Smooth muscle cell of the brain vasculature (primary cell): ENCODE measurements around the gene ACSF2.

ENCODE experiments used
- DNase-seq: peaks from one replicate; pipeline ENCODE4 v3.0.0-alpha.2; 2012; ENCODE audit warnings: low read depth, low spot score

The ACSF2 gene

GRCh38 chr17:50440172-50440837 is 14.3 kb downstream of the ACSF2 start:
- no peak for DNase-seq

GRCh38 chr17:50440838-50441829 is 15.1 kb downstream of the ACSF2 start:
- no peak for DNase-seq

DNA sequence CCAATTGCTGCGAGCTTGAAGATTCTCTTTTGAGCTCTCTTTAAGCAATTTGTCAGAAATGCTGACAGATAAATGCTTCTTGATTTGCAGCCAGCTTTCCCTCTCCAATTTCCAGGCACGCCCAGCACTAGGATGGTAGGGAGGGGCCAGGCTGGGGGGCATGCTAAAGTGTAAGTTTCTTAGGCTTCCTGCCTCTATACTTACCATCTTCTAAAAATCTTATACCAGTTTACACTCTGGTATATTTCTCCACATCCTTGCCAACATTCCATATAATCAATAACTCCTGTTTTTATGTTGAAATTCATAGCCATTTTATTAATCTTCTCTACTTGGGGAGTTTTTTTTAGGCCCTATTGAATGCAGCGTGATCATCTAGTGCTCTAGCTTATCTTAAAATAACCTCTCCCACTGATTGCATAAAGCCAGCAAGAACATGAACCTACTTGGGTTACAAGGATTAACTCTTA is 17.5 kb downstream of the ACSF2 start:
- no peak for DNase-seq

DNA sequence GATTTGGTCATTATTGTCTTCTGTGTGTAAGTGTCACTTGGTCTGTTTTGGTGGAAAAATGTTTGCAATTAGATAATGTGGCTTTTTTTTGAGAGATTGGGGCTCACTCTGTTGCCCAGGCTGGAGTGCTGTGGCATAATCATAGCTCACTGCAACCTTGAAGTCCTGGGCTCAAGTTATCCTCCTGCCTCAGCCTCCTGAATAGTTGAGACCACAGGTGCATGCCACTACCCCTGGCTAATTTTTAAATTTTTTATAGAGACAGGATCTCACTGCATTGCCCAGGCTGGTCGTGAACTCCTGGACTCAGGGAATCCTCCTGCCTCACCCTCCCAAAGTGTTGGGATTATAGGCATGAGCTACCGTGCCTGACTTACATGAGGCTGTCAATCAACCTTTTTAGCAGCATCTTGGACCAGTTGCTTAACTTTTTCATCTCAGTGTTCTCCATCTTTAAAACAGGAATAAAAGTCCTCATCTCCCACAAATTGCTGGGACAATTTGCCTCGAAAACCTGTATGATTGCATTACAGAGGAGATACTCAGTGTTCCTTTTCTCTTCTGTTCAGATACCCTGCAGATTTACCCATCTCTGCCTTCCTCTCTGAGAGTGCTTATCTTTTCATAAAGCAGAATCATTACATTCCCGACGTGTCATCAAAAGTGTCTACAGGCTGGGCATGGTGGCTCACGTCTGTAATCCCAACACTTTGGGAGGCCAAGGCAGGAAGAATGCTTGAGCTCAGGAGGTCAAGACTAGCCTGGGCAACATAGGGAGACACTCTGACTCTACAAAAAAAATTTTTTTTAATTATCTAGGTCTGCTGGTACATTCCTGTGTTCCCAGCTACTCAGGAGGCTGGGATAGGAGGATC is 19.1 kb downstream of the ACSF2 start:
- DNase-seq: no peak

- no peak for DNase-seq
Observed at GRCh38 chr17:50445730-50446325, 19.8 kb downstream of the ACSF2 start.

DNA sequence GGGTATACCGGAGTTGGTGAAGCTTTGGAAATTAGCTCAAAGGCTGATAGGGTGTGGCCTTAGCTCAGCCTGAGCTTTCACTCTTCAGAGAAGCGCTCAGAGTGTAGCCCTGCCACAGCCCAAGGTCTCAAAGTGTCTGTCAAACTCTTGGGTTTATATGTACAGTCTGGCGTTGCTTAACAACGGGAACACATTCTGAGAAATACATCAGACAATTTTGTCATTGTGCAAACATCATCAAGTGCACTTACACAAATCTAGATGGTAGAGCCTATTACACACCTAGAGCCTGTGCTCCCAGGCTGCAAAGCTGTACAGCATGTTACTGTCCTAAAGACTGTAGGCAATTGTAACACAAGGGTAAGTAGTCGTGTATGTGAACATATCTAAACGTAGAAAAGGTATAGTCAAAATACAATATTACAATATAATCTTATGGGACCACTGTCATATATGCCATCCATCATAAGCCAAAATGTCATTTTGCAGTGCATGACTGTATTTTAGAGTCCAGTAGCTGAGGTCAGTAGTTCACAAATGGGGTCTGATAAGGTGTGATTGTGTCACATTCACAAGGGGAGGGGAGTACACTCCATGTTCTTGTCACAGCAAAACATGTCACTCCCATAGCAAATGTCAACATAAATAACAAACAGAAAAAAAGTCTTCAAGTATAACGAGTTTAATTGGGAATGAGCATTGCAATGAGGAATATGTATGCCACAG is 22.0 kb downstream of the ACSF2 start:
- no peak for DNase-seq

DNA sequence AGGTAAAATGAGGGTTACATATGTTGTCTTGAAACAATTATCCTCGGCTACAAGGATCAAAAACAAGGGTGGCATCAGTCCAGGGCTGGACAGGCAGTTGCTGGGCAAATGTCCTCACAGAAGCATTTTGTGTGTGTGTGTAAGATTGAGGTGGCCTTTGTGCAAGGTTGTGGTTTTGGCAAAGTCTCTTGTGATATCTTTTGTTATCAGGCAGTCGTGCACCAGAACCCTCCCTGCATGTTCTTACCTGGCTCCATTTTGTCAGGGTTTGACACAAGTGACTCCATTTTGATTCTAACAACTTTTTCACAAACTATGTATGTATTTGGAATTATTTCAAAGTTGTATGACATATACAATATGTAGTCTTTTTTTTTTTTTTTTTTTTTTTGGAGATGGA is 22.6 kb downstream of the ACSF2 start:
- DNase-seq: no peak

GRCh38 chr17:50451943-50452629 is 26.1 kb downstream of the ACSF2 start:
- no peak for DNase-seq

DNA sequence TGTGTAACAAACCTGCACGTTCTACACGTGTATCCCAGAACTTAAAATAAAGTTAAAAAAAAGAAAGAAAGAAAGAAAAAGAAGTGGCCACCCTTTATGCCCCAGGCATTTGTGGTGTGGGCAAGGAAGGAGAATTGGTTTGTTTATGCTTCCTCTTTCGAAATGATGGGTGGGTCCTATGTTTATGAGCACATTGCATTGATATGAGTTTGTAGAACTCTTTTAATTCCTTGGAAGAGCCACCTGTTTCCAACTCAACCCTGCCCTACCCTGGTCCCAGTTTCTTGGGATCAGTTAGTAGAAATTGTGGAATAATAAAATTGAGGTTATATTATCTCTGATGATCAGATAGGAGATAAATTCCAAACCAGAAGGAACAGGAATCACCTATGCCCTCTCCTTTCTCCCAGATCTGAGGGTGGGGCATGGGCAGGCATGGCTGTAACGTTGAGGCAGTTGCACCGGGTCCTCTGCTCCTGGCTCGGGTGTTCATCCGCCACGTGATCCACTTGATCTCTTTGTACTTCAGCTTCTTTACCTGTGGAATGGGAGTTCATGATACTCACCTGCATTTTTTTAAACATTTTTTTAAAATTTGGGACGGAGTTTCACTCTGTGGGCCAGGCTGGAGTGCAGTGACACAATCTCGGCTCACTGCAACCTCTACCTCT is 26.7 kb downstream of the ACSF2 start:
- no peak for DNase-seq

GRCh38 chr17:50453901-50454300 is 27.9 kb downstream of the ACSF2 start:
- no peak for DNase-seq

DNA sequence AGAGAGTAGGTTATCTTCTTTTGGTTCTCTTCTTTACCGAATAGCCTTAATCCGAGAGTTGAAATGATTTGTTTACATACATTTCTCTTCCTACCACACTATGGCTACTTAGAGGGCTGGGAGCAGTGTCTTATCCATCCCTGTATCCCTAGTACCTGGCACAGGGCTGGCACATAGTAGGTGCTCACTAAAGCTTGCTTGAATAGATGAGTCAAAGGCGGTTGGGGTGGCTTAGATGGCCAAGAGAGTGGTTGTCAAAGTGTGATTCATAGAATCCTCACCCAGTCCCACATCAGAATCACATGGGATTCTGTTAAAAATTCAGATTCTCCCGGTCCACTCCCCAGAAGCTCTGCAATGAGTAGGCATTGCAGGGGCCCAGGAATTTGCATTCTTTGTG is 31.6 kb downstream of the ACSF2 start:
- DNase-seq: no peak

- DNase-seq: no peak
Observed at GRCh38 chr17:50458270-50458669, 32.3 kb downstream of the ACSF2 start.

- no peak for DNase-seq
Observed at GRCh38 chr17:50458701-50459676, 33.0 kb downstream of the ACSF2 start.

GRCh38 chr17:50459756-50460155 is 33.7 kb downstream of the ACSF2 start:
- DNase-seq: no peak

GRCh38 chr17:50460831-50461526 is 35.0 kb downstream of the ACSF2 start:
- DNase-seq: no peak

DNA sequence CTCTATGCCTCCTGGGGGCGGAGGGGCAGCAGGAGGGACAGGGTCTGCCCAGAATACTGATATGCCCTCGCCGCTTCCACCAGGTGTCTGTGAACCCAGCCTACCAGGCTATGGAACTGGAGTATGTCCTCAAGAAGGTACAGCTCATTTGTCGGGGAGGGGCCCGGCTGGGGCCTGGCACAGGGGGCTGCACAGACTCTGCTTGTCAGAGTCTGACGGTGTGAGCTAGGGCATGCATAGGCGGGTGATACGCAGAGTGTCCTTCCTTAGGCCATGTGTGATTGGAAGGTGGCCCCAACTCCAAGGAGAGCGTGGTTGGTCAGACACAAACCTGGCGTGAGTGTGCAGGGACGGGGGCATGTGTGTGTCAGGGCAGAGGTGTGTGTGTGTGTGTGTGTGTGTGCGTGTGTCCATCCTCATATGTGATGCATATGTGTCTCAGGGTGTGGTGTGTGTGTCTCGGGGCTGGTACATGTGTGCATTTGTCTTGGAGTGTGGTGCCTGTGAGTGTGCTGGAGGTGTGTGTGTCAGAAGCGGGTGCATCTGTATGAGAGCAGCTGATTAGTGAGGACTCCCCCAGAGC is 35.6 kb downstream of the ACSF2 start:
- DNase-seq: no peak

- DNase-seq: no peak
Observed at GRCh38 chr17:50462446-50462845, 36.4 kb downstream of the ACSF2 start.
